Measurements from ENCODE around the gene LDHD.

The LDHD gene

DNA sequence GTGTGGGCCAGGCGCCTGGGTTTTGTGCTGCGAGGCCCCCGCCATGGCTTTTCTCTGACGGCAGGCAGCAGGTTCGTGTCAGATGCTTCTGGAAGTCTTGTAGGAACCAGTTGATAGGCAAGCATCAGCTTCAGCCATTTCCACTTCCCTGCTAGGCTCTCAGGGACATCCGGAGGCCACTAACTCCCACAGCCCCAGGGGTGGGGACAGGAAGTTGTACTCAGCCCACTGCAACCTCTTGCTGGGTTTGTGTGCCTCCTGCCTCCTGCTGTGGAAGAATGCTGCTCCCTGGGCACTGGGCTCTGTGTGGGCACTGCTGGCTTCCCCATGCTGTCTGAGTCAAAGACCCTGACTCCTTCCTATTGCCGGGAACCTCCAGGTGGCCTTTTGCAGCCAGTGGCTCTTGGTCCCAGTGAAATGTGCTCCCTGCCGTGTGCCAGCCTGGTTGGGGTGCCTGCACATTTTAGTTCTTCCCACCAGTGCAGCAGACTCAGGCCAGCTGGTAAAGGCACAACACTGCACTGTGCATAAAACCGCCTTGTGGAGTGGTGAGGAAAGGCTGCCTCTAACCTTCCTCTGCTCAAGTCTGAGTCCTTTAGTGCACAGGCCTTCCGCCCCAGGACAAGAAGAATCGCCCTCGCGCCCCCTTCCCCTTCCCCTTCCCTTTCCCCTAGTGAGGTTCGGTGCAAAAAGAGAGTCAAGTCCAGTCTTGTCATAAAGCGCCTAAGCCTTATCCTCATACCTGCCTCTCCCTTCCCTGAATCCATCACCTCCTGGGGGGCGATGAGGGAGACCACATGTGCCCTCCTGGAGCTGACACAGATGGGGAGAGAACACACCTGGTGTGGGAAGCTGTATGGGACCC, 16.6 kb downstream of the LDHD start:
- Histone ChIP-seq H4K20me1 (ENCODE audit: insufficient read depth, low read length) (no peaks in the 10 kb centered on the region; the same call in 1 of the 2 replicates), H3K4me1 (ENCODE audit: low read length) (peaks cover 5% of the 10 kb centered on the region; the same call in 1 of the 2 replicates), H3K36me3 (replicated peaks; ENCODE audit: low read depth, low read length) (no peaks in the 10 kb centered on the region), H3K9me3 (ENCODE audit: insufficient read depth, low read length) (no peaks in the 10 kb centered on the region), H3K4me3 (ENCODE audit: low read length) (no peak overlapping the region), H3K9ac (ENCODE audit: low read length) (no peak overlapping the region), H3K27ac (ENCODE audit: low read length) (no peak overlapping the region), H3K27me3 (ENCODE audit: low read depth, low read length) (no peaks in the 10 kb centered on the region), H3K4me2 (ENCODE audit: low read length) (no peak overlapping the region), H3K79me2 (ENCODE audit: low read length) (no peaks in the 10 kb centered on the region), H2AFZ (ENCODE audit: low read depth, low read length) (no peak overlapping the region)
- TF ChIP-seq, protein P1, sequence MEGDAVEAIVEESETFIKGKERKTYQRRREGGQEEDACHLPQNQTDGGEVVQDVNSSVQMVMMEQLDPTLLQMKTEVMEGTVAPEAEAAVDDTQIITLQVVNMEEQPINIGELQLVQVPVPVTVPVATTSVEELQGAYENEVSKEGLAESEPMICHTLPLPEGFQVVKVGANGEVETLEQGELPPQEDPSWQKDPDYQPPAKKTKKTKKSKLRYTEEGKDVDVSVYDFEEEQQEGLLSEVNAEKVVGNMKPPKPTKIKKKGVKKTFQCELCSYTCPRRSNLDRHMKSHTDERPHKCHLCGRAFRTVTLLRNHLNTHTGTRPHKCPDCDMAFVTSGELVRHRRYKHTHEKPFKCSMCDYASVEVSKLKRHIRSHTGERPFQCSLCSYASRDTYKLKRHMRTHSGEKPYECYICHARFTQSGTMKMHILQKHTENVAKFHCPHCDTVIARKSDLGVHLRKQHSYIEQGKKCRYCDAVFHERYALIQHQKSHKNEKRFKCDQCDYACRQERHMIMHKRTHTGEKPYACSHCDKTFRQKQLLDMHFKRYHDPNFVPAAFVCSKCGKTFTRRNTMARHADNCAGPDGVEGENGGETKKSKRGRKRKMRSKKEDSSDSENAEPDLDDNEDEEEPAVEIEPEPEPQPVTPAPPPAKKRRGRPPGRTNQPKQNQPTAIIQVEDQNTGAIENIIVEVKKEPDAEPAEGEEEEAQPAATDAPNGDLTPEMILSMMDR (IDR thresholded peaks at IDR 0.05; ENCODE audit: low read depth, low read length) = no peak
- no peak for TF ChIP-seq EZH2phosphoT487 (IDR thresholded peaks at IDR 0.05; ENCODE audit: low read depth)

DNA sequence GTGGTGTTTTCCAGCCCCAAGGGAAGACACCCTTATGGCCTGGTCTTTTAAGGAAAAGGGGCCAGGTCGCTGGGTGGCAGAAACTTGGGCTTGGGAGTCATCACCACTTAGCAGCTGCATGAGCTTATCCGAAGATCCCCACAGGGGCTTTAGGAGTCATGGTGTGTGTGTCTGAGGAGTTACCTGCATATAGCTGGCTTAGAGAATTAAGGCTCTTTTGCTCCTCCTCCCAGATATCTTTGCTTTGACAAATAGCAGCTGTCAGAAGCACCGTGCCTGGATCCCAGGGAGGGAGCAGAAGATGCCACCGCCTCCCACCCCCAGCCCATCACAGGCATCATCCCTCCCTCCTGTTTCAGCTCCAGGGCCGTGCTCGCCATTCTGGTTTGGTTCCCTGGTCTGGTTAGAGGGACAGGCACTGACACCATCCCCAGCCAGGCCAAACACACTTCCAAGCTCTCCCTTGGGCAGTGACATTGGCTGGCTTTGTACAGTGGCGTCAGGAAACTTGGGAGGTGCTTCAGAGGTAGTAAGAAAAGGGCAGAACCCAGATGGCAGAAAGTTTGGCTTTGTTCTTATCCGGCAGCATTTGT, 17.4 kb downstream of the LDHD start:
- TF ChIP-seq, protein P1 (IDR thresholded peaks at IDR 0.05; ENCODE audit: low read depth, low read length) = no peak
- no peak for TF ChIP-seq EZH2phosphoT487 (IDR thresholded peaks at IDR 0.05; ENCODE audit: low read depth)
- Histone ChIP-seq H3K4me1 (ENCODE audit: low read length) (peaks cover 5% of the 10 kb centered on the region; the same call in 1 of the 2 replicates), H3K27ac (ENCODE audit: low read length) (no peak overlapping the region), H2AFZ (ENCODE audit: low read depth, low read length) (no peak overlapping the region), H3K9ac (ENCODE audit: low read length) (no peak overlapping the region), H3K4me3 (ENCODE audit: low read length) (no peak overlapping the region), H3K79me2 (ENCODE audit: low read length) (no peaks in the 10 kb centered on the region), H3K9me3 (ENCODE audit: insufficient read depth, low read length) (no peaks in the 10 kb centered on the region), H3K36me3 (replicated peaks; ENCODE audit: low read depth, low read length) (no peaks in the 10 kb centered on the region), H3K4me2 (ENCODE audit: low read length) (no peak overlapping the region), H3K27me3 (ENCODE audit: low read depth, low read length) (no peaks in the 10 kb centered on the region), H4K20me1 (ENCODE audit: insufficient read depth, low read length) (no peaks in the 10 kb centered on the region; the same call in 1 of the 2 replicates)

DNA sequence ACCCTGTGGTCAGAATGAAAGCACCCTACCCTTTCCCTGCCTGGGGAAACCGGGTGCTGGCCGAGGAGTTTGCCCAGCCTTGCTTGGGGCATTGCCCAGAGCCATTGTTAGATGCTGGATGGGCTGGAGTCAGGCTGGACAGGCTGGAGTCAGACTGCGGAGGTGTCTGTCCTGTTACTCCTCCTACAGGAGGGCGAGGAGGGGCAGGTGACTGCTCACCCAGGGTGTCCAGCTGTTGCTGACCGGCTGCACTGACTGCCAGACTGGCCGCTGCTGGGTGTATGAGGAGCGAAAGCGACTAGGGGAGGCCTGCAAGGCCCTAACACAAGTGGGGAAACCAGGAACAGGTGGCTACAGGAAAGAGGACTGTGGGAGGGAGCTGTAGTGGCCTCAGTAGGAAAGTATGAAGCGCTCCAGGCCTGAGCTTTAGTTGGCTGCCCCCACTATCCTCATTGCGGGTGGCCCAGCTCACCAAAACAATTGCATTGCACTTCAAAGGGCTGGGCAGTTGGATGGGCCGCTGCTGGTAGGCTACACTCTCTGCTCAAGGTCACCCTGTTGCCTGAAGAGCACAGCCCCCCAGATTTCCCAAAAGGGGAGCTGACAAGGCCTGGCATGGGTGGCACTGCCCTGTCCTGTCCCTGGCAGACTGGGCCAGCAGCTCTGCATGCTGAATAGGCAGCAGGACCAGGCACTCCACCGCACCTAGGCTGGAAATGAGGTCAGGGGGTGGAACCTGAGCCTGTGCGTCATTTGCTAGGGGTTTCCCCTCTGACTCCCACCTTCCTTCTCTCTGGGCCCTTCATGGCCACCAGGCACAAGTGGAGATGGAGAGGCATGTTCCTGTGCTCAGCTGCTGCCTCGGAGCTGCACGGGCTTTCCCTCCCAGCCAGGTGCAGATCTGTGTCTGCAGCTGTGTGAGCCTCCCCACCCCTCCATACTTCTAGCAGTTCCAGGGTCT, 18.4 kb downstream of the LDHD start:
- Histone ChIP-seq H3K27ac (ENCODE audit: low read length) (no peak overlapping the region), H3K79me2 (ENCODE audit: low read length) (no peaks in the 10 kb centered on the region), H3K4me2 (ENCODE audit: low read length) (no peak overlapping the region), H3K9me3 (ENCODE audit: insufficient read depth, low read length) (no peaks in the 10 kb centered on the region), H3K4me1 (ENCODE audit: low read length) (peaks cover 5% of the 10 kb centered on the region; the same call in 1 of the 2 replicates), H3K27me3 (ENCODE audit: low read depth, low read length) (no peaks in the 10 kb centered on the region), H3K9ac (ENCODE audit: low read length) (no peak overlapping the region), H3K36me3 (replicated peaks; ENCODE audit: low read depth, low read length) (no peaks in the 10 kb centered on the region), H4K20me1 (ENCODE audit: insufficient read depth, low read length) (no peaks in the 10 kb centered on the region; the same call in 1 of the 2 replicates), H2AFZ (ENCODE audit: low read depth, low read length) (no peak overlapping the region), H3K4me3 (ENCODE audit: low read length) (no peak overlapping the region)
- TF ChIP-seq, protein P1 (IDR thresholded peaks at IDR 0.05; ENCODE audit: low read depth, low read length) = no peak
- TF ChIP-seq EZH2phosphoT487 (IDR thresholded peaks at IDR 0.05; ENCODE audit: low read depth) = no peak
